Measurements from ENCODE around the gene ZNF83.
"Not testable (repeated sequence)": the region's sequence is repeated elsewhere in the genome, so short reads cannot be mapped to it uniquely, and the experiment has no call there.

Gene ZNF83

DNA sequence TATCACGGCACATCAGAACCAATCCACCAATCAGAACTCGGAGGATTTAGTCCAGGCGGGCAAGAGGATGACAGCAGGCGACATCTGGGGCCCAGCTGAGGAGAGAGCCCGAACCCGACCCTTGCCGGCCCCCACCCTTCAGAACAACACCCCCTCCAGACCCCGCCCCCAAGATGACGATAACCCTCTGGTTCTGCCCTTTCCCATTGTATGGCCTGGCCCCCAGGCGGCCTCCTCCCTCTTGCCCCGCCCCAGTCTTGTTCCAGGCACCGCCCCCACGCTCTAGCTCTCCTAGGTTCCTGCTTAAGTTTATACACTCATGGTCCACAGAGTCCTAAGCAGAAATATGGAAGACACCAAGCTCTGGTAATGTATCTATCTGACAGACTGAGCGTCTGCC, 2.8 kb upstream of the ZNF83 start:
- in situ Hi-C loops (cut with HindIII; ENCODE audit: low sequenced_read_pairs), result no loop called here

DNA sequence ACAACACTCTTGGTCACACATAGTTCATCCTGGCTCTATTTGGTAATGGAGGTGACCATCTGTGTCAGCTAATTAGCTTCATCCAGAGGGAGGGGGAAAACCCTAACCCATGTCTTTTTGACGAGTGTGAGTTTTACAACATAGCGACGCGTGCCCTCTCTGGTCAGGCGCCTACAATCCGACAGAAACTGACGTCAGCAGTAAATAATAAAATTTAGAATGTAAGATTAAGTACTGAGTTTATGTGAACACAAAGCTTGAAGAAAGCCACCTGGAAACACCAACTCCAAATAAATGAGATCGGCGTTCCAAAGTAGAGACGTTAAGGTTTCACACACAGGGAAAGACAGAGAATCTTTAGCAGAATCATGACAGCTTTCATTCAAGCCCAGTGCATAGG, 1.8 kb upstream of the ZNF83 start:
- in situ Hi-C loops (cut with HindIII; ENCODE audit: low sequenced_read_pairs), result no loop called here

DNA sequence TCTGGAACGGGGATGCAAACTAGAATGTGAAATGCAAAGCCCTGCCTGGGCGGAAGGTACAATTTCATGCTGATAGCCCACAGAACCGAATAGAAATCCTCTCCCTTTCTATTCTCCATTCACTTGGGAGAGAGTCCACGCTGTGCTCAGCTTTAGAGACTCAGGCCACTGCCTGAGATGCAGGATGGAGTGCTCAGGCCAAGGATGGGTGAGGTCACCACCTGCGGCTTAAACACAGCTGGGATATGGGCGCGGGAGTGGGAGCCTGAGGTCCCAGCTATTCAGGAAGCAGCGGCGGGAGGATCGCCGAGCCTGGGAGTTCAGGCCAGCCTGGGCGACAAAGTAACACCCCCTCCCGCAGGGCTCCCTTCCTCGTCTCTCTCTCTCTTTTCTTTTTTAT, 446 bp upstream of the ZNF83 start:
- in situ Hi-C loops (cut with HindIII; ENCODE audit: low sequenced_read_pairs), result no loop called here

DNA sequence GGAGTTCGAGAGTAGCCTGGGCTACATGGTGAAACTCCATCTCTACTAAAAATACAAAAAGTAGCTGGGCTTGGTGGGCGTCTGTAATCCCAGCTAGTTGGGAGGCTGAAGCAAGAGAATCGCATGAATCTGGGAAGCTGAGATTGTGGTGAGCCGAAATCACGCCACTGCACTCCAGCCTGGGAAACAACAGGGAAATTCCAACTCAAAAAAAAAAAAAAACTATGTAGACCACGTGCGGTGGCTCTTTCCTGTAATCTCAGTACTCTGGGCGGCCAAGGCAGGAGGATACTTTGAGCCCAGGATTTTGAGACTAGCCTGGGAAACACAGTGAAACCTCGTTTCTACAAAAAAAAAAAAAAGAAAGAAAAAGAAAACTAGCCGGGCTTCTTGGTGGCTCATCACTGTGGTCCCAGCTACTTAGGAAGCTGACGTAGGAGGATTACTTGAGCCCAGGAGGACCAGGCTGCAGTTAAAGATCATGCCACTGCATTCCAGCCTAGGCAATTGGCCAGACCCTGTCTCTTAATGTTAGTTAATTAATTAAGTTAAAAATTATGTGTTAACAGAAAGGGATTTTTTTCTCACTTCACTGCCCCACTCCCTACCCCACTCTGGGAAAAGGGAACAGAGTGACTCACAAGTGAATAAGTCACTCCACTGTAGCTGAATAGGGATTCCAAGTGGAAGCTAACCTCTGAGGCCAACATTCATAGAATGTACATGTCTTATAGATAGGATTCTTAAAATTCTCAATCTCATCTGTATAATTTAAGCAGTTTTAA, 2.2 kb downstream of the ZNF83 start:
- in situ Hi-C loops (cut with HindIII; ENCODE audit: low sequenced_read_pairs), result no loop called here

DNA sequence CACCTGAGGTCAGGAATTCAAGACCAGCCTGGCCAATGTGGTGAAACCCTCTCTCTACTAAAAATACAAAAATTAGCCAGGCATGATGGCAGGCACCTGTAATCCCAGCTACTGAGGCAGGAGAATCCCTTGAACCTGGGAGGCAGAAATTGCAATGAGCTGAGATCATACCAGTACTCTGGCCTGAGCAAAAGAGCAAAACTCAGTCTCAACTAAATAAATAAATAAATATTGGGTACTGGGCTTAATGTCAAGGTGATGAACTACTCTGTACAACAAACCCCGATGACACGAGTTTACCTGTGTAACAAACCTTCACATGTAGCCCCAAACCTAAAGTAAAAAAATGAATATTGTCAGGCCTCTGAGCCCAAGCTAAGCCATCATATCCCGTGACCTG, 10.7 kb downstream of the ZNF83 start:
- in situ Hi-C loops (cut with HindIII; ENCODE audit: low sequenced_read_pairs), result not testable (repeated sequence)

DNA sequence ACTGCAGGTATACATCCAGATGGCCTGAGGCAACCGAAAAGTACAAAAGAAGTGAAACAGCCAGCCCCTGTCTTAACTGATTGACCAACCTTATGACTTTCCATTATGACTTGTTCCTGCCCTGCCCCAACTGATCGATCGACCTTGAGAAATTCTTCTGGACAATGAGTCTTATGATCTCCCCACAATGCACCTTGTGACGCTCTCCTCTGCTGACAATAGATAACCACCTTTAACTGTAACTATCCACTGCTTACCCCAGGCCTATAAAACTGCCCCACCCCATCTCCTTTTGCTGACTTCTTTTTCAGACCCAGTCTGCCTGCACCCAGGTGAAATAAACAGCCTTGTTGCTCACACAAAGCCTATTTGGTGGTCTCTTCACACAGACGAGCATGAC, 11.2 kb downstream of the ZNF83 start:
- in situ Hi-C loops (cut with HindIII; ENCODE audit: low sequenced_read_pairs), result no loop called here

DNA sequence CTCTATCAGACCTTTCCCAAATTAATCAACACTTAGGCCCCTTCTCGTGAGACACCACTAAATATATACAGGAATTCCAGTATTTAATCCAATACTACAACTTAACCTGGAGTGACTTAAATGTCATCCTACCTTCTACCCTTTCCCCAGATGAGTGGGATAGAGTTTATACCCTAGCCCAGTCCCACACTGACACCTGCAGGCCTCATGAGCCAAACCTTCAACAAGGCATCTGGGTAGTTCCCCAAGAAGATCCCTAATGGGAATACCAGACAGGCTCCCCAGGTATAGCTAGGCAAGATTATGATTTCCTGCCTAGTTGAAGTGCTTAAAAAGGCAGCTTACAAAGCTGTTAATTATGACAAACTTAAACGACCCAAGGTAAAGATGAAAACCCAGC, 15.9 kb downstream of the ZNF83 start:
- in situ Hi-C loops (cut with HindIII; ENCODE audit: low sequenced_read_pairs), result no loop called here

DNA sequence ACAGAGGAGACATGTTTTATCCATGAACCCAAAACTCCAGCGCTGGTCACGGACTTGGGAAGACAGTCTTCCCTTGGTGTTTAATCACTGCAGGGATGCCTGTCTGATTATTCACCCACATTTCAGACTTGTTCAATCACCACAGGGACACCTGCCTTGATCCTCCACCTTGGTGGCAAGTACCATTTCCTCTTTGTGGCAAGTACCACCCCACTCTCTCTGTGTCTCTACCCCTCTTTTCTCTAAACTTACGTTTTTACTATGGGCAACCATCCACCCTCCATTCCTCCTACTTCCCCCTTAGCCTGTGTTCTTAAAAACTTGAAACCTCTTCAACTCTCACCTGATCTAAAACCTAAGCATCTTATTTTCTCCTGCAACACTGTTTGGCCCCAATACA, 16.8 kb downstream of the ZNF83 start:
- in situ Hi-C loops (cut with HindIII; ENCODE audit: low sequenced_read_pairs), result no loop called here

DNA sequence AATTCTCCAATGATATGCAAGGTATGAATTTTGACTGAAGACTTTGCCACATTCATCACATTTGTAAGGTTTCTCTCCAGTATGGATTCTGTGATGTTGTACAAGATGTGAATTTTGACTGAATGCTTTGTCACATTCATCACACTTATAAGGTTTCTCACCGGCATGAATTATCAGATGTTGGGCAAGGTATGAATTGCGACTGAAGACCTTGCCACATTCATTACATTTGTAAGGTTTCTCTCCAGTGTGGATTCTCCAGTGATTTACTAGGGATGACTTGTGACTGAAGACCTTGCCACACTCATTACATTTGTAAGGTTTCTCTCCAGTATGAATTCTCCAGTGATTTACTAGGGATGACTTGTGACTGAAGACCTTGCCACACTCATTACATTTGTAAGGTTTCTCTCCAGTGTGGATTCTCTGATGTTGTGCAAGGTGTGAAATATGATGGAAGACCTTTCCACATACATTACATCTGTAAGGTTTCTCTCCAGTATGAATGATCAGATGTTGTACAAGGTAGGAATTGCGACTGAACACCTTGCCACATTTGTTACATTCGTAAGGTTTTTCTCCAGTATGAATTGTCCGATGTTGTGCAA, 24.8 kb downstream of the ZNF83 start:
- in situ Hi-C loops (cut with HindIII; ENCODE audit: low sequenced_read_pairs), result loop anchor here (5.0 kb wide), 1 partner anchor 34 kb away; no protein-coding TSS in a partner anchor

DNA sequence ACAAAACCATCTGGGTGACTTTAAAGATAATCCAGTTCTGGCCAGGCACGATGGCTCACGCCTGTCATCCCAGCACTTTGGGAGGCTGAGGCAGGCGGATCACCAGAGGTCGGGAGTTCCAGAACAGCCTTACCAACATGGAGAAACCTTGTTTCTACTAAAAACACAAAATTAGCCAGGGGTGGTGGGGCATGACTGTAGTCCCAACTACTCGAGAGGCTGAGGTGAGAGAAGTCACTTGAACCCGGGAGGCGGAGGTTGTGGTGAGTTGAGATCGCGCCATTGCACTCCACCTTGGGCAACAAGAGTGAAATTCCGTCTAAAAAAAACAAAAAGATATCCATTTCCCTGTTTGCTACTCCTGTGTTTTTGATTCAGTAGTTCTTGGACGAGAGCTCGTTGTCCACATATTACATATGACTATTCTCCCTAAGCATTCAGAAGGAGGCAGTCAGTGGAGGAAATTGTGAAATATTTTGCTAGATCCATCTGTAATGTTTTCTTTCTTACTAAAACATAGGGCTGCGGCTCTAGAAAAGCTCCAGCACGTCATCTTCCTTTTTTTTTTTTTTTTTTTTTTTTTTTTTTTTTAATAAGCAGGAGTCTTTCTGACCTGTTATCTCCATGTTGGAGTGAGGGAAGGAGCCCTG, 34.5 kb downstream of the ZNF83 start:
- in situ Hi-C loops (cut with HindIII; ENCODE audit: low sequenced_read_pairs), result no loop called here

DNA sequence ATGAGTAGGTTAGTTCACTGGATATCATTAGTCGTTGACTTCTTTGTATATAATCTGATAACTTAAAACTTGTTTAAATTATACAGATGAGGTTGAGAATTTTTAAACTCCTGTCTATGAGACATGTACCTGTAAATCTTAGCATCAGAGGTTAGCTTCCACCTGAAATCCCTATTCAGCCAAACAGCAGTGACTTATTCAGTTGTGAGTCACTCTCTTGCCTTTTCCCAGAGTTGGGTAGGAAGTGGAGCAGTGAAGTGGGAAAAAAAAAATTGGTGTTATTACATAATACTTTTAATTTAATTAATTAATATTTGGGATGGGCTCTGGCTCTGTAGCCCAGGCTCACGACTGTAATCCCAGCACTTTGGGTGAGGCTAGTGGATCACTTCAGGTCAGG, 35.2 kb downstream of the ZNF83 start:
- in situ Hi-C loops (cut with HindIII; ENCODE audit: low sequenced_read_pairs), result no loop called here

DNA sequence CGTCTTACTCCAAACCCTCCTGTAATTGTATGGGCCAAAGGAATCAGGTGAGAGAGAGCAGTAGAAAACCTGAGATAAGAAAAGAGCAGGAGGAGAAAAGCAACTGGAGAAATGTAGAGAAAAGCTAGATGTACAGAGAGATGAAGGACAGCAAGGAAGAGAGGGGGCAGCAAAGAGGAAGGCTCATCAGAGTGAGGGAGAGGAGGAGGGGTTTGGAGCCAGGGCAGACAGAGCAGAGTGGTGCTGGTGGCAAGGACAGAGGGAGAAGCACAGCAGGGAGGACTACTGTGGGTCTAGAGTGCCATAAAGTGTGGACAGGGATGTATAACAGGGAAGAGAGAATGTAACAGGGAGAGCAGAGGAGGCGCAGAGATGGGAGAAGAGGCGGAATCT, 36.2 kb downstream of the ZNF83 start:
- in situ Hi-C loops (cut with HindIII; ENCODE audit: low sequenced_read_pairs), result not testable (repeated sequence)

DNA sequence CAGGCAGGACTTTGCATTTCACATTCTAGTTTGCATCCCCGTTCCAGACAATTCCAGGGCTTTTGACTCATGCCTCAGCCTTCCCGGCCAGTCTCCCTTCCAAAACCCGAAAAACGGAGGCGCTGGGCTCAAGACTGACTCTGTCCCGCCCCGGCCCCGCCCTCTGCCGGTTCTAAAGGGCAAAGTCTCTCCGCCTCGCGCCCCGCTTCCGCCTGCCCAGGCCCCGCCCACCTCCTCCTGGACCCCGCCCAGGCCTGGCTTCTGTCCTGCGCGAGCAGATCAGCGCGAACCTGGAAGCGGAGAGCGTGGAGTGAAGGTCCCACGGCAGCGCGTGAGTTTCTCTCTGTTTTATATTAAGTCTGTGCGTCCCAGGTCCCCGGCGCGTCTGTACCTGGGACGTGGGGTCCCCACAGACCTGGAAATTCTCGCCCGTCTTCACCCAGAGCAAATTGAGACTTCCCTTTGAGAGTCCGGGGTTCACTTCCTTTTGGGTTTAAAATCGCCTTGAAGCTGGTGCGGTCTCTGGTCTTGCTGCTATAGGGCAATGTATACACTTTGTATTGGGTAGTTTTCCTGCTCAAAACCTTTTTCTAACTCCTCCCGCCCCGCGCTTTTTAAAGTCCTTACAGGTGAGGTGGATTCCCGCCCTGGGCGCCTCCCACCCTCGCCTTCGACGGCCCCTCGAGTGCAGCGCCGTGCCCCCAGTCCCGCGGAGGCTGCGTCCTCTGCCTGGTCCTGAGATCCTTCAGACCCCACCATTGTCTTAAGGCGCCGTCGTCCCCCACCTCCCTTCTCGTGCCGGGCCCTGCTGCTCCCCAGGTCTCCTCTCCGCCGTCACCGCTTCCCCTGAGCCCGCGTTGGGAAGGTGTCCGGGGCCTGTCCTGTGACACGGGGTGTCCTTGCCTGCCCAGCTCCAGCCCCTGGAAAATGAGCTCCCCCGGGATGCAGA, 36.9 kb downstream of the ZNF83 start:
- in situ Hi-C loops (cut with HindIII; ENCODE audit: low sequenced_read_pairs), result no loop called here

DNA sequence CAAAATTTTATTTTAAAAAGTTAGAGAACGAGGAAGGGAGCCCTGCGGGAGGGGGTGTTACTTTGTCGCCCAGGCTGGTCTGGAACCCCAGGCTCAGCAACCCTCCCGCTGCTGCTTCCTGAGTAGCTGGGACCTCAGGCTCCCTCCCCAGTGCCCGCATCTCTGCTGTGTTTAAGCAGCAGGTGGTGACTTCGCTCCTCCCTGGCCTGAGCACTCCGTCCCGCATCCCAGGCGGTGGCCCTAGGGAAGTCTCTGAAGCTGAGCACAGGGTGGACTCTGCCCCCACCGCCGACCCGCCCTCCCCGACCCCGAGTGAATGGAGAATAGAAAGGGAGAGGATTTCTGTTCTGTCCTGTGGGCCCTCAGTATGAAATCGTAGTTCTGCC, 37.5 kb downstream of the ZNF83 start:
- in situ Hi-C loops (cut with HindIII; ENCODE audit: low sequenced_read_pairs), result no loop called here

DNA sequence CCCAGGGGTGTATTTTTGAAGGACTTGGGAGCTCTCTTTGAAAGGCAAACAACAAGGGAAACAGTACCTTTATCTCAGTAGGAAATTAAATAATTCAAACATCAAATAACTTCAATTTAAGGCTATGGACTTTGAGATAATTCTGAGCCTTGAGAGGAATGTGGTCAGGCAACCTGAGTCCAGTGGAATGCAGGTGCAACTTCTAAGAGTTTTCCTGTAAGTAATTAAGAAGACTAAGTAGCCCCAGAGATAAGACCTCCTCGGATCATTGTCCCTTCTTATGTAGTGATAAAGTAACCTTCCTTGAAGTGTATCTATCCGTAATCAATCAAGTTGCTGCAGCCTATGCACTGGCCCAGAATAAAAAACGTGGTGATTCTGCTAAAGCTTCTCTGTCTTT, 38.9 kb downstream of the ZNF83 start:
- in situ Hi-C loops (cut with HindIII; ENCODE audit: low sequenced_read_pairs), result no loop called here

DNA sequence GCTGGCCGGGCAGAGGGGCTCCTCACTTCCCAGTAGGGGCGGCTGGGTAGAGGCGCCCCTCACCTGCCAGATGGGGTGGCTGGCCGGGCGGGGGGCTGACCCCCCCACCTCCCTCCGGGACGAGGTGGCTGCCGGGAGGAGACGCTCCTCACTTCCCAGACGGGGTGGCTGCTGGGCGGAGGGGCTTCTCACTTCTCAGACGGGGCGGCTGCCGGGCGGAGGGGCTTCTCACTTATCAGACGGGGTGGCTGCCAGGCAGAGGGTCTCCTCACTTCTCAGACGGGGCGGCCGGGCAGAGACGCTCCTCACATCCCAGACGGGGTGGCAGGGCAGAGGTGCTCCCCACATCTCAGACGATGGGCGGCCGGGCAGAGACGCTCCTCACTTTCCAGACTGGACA, 44.7 kb downstream of the ZNF83 start:
- in situ Hi-C loops (cut with HindIII; ENCODE audit: low sequenced_read_pairs), result not testable (repeated sequence)

DNA sequence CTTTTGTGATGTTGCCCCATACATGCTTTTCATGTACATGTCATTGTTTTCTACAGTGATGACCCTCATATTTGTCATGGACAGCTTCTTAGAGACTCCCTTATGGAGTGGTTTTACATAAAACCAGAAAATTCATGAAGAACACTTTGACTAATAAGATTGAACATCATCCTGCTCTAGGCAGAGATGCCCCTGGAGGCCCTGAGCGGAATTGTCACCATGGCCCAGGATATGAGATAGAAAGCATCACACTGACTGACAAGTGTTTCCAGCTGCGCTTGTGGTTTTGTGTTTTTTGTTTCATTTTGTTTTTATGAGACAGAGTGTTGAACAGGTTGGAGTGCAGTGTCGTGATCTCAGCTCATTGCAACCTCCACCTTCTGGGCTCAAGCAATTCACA, 45.9 kb downstream of the ZNF83 start:
- in situ Hi-C loops (cut with HindIII; ENCODE audit: low sequenced_read_pairs), result no loop called here

DNA sequence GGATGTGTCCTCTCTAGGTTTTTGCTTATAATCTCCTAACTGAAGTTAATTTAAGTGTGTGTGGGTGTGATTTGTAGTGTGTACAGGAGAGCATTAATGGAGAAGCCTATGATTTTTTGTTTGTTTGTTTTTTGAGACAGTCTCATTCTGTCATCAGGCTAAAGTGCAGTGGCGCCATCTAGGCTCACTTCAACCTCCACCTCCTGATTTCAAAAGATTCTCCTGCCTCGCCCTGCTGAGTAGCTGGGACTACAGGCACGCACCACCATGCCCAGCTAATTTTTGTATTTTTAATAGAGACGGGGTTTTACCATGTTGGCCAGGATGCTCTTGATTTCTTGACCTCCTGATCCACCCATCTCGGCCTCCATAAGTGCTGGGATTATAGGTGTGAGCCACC, 47.4 kb downstream of the ZNF83 start:
- in situ Hi-C loops (cut with HindIII; ENCODE audit: low sequenced_read_pairs), result no loop called here

DNA sequence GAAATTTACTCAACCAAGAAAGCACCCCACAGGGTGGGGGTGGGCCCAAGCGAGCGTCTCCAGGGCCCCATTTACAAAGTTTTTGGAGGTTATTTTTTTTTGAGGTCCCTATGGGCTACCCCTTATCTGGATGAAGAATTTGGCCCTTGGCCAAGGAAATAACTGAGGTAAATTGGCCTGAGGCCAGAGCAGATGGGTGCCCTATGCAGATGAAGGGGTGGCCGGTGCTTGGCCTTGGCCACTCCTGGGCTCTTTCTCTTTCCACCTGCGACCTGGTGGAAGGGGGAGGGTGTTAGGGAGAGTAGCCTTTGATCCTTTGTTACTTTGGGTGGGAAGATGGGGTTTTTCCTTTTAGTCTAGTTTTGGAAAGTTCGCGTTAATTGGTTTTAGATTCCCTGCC, 52.6 kb downstream of the ZNF83 start:
- in situ Hi-C loops (cut with HindIII; ENCODE audit: low sequenced_read_pairs), result no loop called here

DNA sequence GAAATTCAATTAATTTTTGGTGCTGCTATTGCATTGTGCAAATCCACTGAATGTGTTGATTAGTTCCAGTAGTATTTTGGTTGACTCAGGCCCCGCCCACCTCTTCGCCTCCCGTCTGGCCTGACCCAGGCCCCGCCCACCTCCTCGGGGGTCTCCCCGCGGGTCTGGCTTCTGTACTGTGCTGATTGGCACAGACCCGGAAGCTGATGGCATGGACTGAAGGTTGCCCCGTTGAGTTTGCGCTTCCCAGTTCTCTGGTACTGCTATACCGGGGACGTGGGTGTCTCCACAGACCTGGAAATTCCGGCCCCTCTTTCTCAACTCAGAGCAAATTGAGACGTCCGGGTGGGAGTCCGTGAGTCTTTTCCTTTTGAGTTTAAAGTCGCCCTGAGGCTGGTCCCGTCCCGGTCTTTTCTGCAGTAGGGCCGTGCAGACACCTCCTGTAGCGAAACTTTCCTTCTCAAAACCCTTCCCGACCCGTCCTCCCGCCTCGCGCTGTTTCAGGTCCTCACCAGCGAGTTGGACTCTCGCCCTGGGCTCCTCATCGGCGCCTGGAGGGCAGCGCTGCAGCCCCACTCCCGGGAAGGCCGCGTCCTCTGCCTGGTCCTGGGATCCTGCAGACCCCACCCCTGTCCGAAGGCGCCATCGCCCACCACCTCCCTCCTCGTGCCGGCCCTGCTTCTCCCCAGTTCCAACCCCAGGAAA, 53.3 kb downstream of the ZNF83 start:
- in situ Hi-C loops (cut with HindIII; ENCODE audit: low sequenced_read_pairs), result no loop called here

All from endothelial cell of hepatic sinusoid (primary cell).